WTC11 (cell line): ENCODE results near the gene DENND2C. TPM values are rescaled to one million over a fixed set of nuclear protein-coding genes. Genes with fewer than 3 reads are reported as not detected.

Source experiments
- ATAC-seq: fragments of 200-7000 bp; cut with Tn5 transposase; 2 replicates; pipeline ENCODE4 v1.10.0; 2021; ENCODE audit warnings: mild to moderate bottlenecking, moderate library complexity
- CTCF ChIA-PET: fragments of 300-600 bp; sonication (Branson Sonifier 250); formaldehyde crosslinking; loops from one replicate; lab custom pipeline; 2021; ENCODE audit warnings: antibody characterized with exemption; lab: Charles Lee
- POLR2A ChIA-PET: fragments of 350-600 bp; sonication (Branson Sonifier 250); formaldehyde crosslinking; loops from one replicate; lab custom pipeline; 2021; ENCODE audit warnings: antibody characterized with exemption; lab: Charles Lee
- DNase-seq: peaks from one replicate; pipeline ENCODE4 v3.0.0; 2021; ENCODE audit warnings: low spot score
- H3K27ac Mint-ChIP-seq: 2 replicates; pipeline ENCODE4 v1.8.0; 2021; ENCODE audit warnings: mixed read lengths
- H3K27me3 Mint-ChIP-seq: 2 replicates; pipeline ENCODE4 v1.8.0; 2021; ENCODE audit warnings: low read depth, mild to moderate bottlenecking, moderate library complexity, mixed read lengths
- H3K36me3 Mint-ChIP-seq: 2 replicates; pipeline ENCODE4 v1.8.0; 2021; ENCODE audit warnings: mixed read lengths
- H3K4me1 Mint-ChIP-seq: 2 replicates; pipeline ENCODE4 v1.8.0; 2022; ENCODE audit warnings: mixed read lengths
- H3K4me3 Mint-ChIP-seq: 2 replicates; pipeline ENCODE4 v1.8.0; 2021; ENCODE audit warnings: mild to moderate bottlenecking, moderate library complexity, mixed read lengths
- H3K9me3 Mint-ChIP-seq: 2 replicates; pipeline ENCODE4 v1.8.0; 2021; ENCODE audit warnings: mixed read lengths
- E2F4 ChIP-seq: sonication (generic); formaldehyde crosslinking; IDR thresholded peaks from 2 replicates; pipeline ENCODE4 v1.8.1; 2022; ENCODE audit warnings: low read depth, mild to moderate bottlenecking, moderate library complexity, missing genetic modification reagents, borderline replicate concordance
- EMX1 ChIP-seq: fragments of 250-450 bp; sonication (Bioruptor Pico); IDR thresholded peaks from 2 replicates; pipeline ENCODE4 v1.8.0; 2021; ENCODE audit warnings: mild to moderate bottlenecking
- ERG ChIP-seq: fragments of 250-450 bp; sonication (Bioruptor Pico); IDR thresholded peaks from 2 replicates; pipeline ENCODE4 v1.8.0; 2021; ENCODE audit warnings: mild to moderate bottlenecking
- ETV6 ChIP-seq: sonication (generic); formaldehyde crosslinking; IDR thresholded peaks from 2 replicates; pipeline ENCODE4 v1.8.1; 2022; ENCODE audit warnings: mild to moderate bottlenecking, missing genetic modification reagents
- HMGXB4 ChIP-seq: sonication (generic); formaldehyde crosslinking; IDR thresholded peaks from 2 replicates; pipeline ENCODE4 v1.8.1; 2023; ENCODE audit warnings: mild to moderate bottlenecking, moderate library complexity, missing genetic modification reagents
- MYBL2 ChIP-seq: sonication (generic); formaldehyde crosslinking; IDR thresholded peaks from 2 replicates; pipeline ENCODE4 v1.8.1; 2023; ENCODE audit warnings: mild to moderate bottlenecking, moderate library complexity, missing genetic modification reagents
- NR1H2 ChIP-seq: sonication (generic); formaldehyde crosslinking; IDR thresholded peaks from 2 replicates; pipeline ENCODE4 v1.9.0; 2021; ENCODE audit warnings: mild to moderate bottlenecking, moderate library complexity, missing genetic modification reagents
- NR3C1 ChIP-seq: sonication (generic); formaldehyde crosslinking; conservative IDR thresholded peaks from 2 replicates; pipeline ENCODE4 v1.8.1; 2023; ENCODE audit warnings: low read depth, mild to moderate bottlenecking, missing genetic modification reagents
- TEAD4 ChIP-seq: sonication (generic); formaldehyde crosslinking; IDR thresholded peaks from 2 replicates; pipeline ENCODE4 v1.8.0; 2022; ENCODE audit warnings: mild to moderate bottlenecking, missing genetic modification reagents
- USF1 ChIP-seq: sonication (generic); formaldehyde crosslinking; IDR thresholded peaks from 2 replicates; pipeline ENCODE4 v1.8.0; 2022; ENCODE audit warnings: mild to moderate bottlenecking, missing genetic modification reagents
- ZBTB43 ChIP-seq: sonication (generic); formaldehyde crosslinking; IDR thresholded peaks from 2 replicates; pipeline ENCODE4 v1.8.1; 2023; ENCODE audit warnings: mild to moderate bottlenecking, missing genetic modification reagents
- ZNF219 ChIP-seq: sonication (generic); formaldehyde crosslinking; IDR thresholded peaks from 2 replicates; pipeline ENCODE4 v1.8.0; 2023; ENCODE audit warnings: missing genetic modification reagents, mild to moderate bottlenecking, borderline replicate concordance
- ZNF512 ChIP-seq: sonication (generic); formaldehyde crosslinking; IDR thresholded peaks from 2 replicates; pipeline ENCODE4 v1.8.1; 2022; ENCODE audit warnings: missing genetic modification reagents, borderline replicate concordance
- ZNF532 ChIP-seq: fragments of 250-450 bp; sonication (Bioruptor Pico); IDR thresholded peaks from 2 replicates; pipeline ENCODE4 v1.9.0; 2021; ENCODE audit warnings: mild to moderate bottlenecking, borderline replicate concordance
- total RNA-seq: library from RNA; stranded (reverse); gene quantifications from 3 replicates; pipeline ENCODE4 v1.2.3, GENCODE V29; 2021
- TF ChIP-seq, protein P1 (sequence below): fragments of 200-600 bp; IDR thresholded peaks from 2 replicates; pipeline ENCODE4 v1.8.0; 2022; ENCODE audit warnings: antibody characterized with exemption
- TF ChIP-seq, protein P2 (sequence below): sonication (generic); formaldehyde crosslinking; IDR thresholded peaks from 2 replicates; pipeline ENCODE4 v1.8.1; 2022; ENCODE audit warnings: mild to moderate bottlenecking, missing genetic modification reagents, moderate library complexity, borderline replicate concordance
- TF ChIP-seq, protein P3 (sequence below): sonication (generic); formaldehyde crosslinking; IDR thresholded peaks from 2 replicates; pipeline ENCODE4 v1.8.1; 2022; ENCODE audit warnings: mild to moderate bottlenecking, moderate library complexity, missing genetic modification reagents

Gene DENND2C
- total RNA-seq, 1 experiment from 2014 or later, result 2.9 TPM

GRCh38 chr1:114694540-114695310 lies 24.9 kb upstream of the DENND2C start:
- ChIA-PET CTCF (interaction anchor here (1.4 kb wide), 1 partner anchor 25 kb away, joined by 3 read pairs; the partner anchor contains the start of gene DENND2C), POLR2A (no interaction called here)
- H3K27ac Mint-ChIP-seq, result no peak overlapping the region
- H3K9me3 Mint-ChIP-seq, result no peaks in the 10 kb centered on the region
- H3K36me3 Mint-ChIP-seq, result no peaks in the 10 kb centered on the region
- H3K27me3 Mint-ChIP-seq, result no peaks in the 10 kb centered on the region
- ATAC-seq (no peak), DNase-seq (no peak)
- TF ChIP-seq NR1H2 (CRISPR knock-in tag) (no peak), ZNF532 (CRISPR knock-in tag) (no peak), MYBL2 (CRISPR knock-in tag) (no peak), ERG (no peak), TEAD4 (CRISPR knock-in tag) (no peak), ZBTB43 (no peak), ZNF512 (CRISPR knock-in tag) (no peak), ZNF219 (no peak), ETV6 (CRISPR knock-in tag) (no peak), EMX1 (CRISPR knock-in tag) (no peak), E2F4 (no peak), NR3C1 (CRISPR knock-in tag) (no peak), USF1 (CRISPR knock-in tag) (no peak), HMGXB4 (no peak)
- TF ChIP-seq, protein P1, sequence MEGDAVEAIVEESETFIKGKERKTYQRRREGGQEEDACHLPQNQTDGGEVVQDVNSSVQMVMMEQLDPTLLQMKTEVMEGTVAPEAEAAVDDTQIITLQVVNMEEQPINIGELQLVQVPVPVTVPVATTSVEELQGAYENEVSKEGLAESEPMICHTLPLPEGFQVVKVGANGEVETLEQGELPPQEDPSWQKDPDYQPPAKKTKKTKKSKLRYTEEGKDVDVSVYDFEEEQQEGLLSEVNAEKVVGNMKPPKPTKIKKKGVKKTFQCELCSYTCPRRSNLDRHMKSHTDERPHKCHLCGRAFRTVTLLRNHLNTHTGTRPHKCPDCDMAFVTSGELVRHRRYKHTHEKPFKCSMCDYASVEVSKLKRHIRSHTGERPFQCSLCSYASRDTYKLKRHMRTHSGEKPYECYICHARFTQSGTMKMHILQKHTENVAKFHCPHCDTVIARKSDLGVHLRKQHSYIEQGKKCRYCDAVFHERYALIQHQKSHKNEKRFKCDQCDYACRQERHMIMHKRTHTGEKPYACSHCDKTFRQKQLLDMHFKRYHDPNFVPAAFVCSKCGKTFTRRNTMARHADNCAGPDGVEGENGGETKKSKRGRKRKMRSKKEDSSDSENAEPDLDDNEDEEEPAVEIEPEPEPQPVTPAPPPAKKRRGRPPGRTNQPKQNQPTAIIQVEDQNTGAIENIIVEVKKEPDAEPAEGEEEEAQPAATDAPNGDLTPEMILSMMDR, result no peak
- TF ChIP-seq, protein P2, sequence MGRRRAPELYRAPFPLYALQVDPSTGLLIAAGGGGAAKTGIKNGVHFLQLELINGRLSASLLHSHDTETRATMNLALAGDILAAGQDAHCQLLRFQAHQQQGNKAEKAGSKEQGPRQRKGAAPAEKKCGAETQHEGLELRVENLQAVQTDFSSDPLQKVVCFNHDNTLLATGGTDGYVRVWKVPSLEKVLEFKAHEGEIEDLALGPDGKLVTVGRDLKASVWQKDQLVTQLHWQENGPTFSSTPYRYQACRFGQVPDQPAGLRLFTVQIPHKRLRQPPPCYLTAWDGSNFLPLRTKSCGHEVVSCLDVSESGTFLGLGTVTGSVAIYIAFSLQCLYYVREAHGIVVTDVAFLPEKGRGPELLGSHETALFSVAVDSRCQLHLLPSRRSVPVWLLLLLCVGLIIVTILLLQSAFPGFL, result no peak
- TF ChIP-seq, protein P3, sequence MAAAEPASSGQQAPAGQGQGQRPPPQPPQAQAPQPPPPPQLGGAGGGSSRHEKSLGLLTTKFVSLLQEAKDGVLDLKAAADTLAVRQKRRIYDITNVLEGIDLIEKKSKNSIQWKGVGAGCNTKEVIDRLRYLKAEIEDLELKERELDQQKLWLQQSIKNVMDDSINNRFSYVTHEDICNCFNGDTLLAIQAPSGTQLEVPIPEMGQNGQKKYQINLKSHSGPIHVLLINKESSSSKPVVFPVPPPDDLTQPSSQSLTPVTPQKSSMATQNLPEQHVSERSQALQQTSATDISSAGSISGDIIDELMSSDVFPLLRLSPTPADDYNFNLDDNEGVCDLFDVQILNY (CRISPR knock-in tag), result no peak
- TF ChIP-seq, all 79 proteins: peak for 0
- Mint-ChIP-seq H3K4me1 (no peaks in the 10 kb centered on the region), H3K4me3 (no peak overlapping the region)
